Measurements from ENCODE around the gene DYNC1H1.

- TF ChIP-seq POLR2A (IDR thresholded peaks at IDR 0.05; ENCODE audit: borderline replicate concordance, extremely low read depth, insufficient read depth, insufficient read length) (no peak), SIN3A (IDR thresholded peaks at IDR 0.05; ENCODE audit: low read depth) (no peak), RAD21 (IDR thresholded peaks at IDR 0.05; ENCODE audit: low read depth) (no peak), TCF7L2 (IDR thresholded peaks at IDR 0.05; ENCODE audit: borderline replicate concordance, extremely low read depth, insufficient read depth, insufficient read length) (no peak), JUND (IDR thresholded peaks at IDR 0.05) (no peak), EZH2 (IDR thresholded peaks at IDR 0.05) (no peak), ELF1 (IDR thresholded peaks at IDR 0.05; ENCODE audit: borderline replicate concordance, low read depth) (no peak), ZNF274 (IDR thresholded peaks at IDR 0.05; ENCODE audit: low read depth, low read length) (no peak), SP1 (IDR thresholded peaks at IDR 0.05; ENCODE audit: low read depth) (no peak)
- TF ChIP-seq, protein P1, sequence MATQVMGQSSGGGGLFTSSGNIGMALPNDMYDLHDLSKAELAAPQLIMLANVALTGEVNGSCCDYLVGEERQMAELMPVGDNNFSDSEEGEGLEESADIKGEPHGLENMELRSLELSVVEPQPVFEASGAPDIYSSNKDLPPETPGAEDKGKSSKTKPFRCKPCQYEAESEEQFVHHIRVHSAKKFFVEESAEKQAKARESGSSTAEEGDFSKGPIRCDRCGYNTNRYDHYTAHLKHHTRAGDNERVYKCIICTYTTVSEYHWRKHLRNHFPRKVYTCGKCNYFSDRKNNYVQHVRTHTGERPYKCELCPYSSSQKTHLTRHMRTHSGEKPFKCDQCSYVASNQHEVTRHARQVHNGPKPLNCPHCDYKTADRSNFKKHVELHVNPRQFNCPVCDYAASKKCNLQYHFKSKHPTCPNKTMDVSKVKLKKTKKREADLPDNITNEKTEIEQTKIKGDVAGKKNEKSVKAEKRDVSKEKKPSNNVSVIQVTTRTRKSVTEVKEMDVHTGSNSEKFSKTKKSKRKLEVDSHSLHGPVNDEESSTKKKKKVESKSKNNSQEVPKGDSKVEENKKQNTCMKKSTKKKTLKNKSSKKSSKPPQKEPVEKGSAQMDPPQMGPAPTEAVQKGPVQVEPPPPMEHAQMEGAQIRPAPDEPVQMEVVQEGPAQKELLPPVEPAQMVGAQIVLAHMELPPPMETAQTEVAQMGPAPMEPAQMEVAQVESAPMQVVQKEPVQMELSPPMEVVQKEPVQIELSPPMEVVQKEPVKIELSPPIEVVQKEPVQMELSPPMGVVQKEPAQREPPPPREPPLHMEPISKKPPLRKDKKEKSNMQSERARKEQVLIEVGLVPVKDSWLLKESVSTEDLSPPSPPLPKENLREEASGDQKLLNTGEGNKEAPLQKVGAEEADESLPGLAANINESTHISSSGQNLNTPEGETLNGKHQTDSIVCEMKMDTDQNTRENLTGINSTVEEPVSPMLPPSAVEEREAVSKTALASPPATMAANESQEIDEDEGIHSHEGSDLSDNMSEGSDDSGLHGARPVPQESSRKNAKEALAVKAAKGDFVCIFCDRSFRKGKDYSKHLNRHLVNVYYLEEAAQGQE (IDR thresholded peaks at IDR 0.05; ENCODE audit: low read depth): no peak
- TF ChIP-seq, protein P2, sequence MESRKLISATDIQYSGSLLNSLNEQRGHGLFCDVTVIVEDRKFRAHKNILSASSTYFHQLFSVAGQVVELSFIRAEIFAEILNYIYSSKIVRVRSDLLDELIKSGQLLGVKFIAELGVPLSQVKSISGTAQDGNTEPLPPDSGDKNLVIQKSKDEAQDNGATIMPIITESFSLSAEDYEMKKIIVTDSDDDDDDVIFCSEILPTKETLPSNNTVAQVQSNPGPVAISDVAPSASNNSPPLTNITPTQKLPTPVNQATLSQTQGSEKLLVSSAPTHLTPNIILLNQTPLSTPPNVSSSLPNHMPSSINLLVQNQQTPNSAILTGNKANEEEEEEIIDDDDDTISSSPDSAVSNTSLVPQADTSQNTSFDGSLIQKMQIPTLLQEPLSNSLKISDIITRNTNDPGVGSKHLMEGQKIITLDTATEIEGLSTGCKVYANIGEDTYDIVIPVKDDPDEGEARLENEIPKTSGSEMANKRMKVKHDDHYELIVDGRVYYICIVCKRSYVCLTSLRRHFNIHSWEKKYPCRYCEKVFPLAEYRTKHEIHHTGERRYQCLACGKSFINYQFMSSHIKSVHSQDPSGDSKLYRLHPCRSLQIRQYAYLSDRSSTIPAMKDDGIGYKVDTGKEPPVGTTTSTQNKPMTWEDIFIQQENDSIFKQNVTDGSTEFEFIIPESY (IDR thresholded peaks at IDR 0.05; ENCODE audit: extremely low read depth, insufficient replicate concordance, low read length): no peak
- TF ChIP-seq, protein P3, sequence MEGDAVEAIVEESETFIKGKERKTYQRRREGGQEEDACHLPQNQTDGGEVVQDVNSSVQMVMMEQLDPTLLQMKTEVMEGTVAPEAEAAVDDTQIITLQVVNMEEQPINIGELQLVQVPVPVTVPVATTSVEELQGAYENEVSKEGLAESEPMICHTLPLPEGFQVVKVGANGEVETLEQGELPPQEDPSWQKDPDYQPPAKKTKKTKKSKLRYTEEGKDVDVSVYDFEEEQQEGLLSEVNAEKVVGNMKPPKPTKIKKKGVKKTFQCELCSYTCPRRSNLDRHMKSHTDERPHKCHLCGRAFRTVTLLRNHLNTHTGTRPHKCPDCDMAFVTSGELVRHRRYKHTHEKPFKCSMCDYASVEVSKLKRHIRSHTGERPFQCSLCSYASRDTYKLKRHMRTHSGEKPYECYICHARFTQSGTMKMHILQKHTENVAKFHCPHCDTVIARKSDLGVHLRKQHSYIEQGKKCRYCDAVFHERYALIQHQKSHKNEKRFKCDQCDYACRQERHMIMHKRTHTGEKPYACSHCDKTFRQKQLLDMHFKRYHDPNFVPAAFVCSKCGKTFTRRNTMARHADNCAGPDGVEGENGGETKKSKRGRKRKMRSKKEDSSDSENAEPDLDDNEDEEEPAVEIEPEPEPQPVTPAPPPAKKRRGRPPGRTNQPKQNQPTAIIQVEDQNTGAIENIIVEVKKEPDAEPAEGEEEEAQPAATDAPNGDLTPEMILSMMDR (IDR thresholded peaks at IDR 0.05 in 2 of 3, conservative IDR thresholded peaks at IDR 0.05 in 1 of 3; ENCODE audit: borderline replicate concordance in 1 of 3, insufficient read depth in 1 of 3, low read depth in 2 of 3, low read length in 2 of 3): no peak
Measured at GRCh38 chr14:102094101-102094500, 129.7 kb downstream of the DYNC1H1 start.

All from HCT116 (cell line).